GM18520 (cell line): ENCODE data around the gene AP2A2.

Experiments used
- ATAC-seq: cut with Tn5 transposase; IDR thresholded peaks from one replicate; pipeline ENCODE4 v1.9.1; 2021; ENCODE audit not compliant: unreplicated experiment

Gene AP2A2

GRCh38 chr11:924406-925157, 1.1 kb upstream of the AP2A2 start:
- ATAC-seq = no peak

- ATAC-seq = no peak
Measured at GRCh38 chr11:925158-925495, 543 bp upstream of the AP2A2 start.

DNA sequence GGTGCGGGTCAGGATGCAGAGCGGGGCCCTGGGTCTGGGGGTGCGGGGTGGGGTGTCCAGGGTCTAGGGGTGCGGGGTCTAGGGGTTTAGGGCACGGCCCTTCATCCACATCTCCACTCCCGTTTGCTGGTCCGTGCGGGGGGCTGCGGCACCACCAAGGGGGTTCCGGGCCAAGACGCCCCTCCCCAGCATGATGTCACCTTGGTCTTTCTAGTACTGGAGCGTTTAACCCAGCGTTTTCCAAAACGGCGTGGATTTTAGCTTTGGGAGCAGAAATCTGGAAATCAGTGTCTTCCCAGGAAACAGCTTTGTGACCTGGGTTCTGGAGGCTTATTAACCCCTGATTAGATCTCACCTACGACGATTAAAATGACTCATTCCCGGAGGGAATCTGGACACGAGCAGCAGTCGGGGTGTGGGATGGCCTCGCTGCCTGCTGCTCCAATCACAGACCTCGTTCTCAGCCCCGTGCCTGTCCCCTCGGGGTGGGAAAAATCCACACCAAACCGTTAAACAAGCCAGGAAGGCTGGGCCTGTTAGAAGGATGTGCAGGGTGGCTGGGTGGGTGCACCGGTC, 759 bp downstream of the AP2A2 start:
- no peak for ATAC-seq

DNA sequence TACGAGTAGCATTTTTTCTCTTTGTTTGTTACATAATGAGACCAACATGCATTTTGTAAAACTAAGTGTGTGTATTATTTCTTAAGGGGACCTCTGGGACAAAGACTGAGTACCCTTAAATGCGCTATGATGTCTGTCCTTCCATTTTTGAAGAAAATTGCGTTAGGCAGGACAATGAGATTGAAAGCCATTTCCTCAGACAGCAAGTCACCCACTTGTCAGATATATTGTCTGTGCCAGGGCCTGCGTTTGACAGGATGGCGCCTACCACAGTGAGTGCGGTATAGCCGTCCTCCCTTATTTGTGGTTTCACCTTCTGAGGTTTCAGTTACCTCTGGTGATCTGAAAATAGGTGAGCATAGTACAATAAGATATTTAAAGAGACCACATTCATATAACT, 2.2 kb downstream of the AP2A2 start:
- ATAC-seq = no peak

GRCh38 chr11:928786-929185, 3.1 kb downstream of the AP2A2 start:
- ATAC-seq = no peak

DNA sequence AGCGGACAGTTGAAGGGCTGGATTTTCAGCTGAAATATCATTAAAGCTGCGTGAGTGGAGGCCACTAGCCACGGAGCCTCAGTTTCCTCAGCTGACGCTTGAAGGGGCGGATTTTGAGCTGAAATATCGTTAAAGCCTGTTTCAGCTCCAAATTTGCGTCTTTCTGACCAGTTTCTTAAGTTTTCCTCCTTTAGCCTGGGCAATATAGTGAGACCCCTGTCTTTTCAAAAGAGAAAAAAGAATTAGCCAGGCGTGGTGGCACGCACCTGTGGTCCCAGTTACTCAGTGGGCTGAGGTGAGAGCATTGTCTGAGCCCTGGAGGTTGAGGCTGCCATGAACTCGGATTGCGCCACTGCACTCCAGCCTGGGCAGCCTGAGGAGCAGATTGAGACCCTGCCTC, 3.7 kb downstream of the AP2A2 start:
- no peak for ATAC-seq

GRCh38 chr11:931385-931784, 5.7 kb downstream of the AP2A2 start:
- no peak for ATAC-seq

- ATAC-seq = no peak
Measured at GRCh38 chr11:932435-932834, 6.8 kb downstream of the AP2A2 start.

- ATAC-seq = no peak
Measured at GRCh38 chr11:933142-933851, 7.6 kb downstream of the AP2A2 start.

- ATAC-seq = no peak
Measured at GRCh38 chr11:933936-934335, 8.3 kb downstream of the AP2A2 start.

DNA sequence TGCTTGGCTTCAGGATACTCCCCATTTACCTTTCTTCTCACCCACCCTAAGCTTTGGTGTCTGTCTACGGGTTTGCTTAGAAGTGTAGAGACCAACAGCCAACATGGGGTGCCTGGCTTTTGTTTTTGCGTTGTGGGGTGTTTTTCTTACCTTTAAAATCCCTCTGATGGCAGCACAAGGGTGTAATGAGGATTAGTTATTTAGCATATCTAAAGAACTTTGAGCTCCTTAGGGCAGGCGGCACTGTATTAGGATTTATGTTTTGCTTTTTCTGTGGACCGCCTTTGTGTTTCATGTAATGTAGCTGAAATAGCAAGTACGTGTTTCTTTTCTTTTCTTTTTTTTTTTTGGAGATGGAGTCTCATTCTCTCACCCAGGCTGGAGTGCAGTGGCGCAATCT, 8.9 kb downstream of the AP2A2 start:
- ATAC-seq = no peak

DNA sequence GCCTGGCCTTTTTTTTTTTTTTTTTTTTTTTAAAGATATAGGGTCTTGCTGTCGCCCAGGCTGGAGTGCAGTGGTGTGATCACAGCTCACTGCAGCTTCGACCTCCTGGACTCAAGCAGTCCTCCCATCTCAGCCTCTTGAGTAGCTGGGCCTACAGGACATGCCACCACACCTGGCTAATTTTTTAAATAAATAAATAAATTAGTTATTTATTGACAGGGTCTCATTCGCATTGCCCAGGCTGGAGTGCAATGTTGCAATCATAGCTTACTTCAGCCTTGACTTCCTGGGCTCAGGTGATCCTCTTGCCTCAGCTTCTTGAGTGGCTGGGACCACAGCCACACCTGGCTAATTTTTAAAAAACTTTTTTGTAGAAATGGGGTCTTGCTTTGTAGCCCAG, 10.5 kb downstream of the AP2A2 start:
- ATAC-seq = no peak

DNA sequence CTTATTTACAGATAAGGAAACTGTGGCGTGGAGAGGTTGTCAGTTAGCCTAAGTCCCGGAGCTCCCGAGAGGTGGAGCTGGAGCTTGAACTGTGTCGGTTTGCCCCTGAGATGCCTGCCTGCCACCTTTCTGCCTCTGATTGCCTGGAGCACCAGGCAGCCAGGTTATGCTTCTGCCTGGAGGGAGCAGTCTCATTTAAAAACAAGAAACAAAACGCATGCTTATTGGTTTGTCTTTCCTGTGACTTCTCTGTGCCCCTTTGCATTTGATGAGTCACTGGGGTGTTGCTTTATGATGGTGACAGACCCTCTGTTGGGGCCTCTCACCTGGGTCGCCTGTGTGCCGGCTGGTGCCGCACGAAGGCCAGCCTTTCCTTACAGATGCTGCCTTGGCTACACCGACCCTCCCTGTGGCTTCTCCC, 12.2 kb downstream of the AP2A2 start:
- ATAC-seq = no peak

- no peak for ATAC-seq
Measured at GRCh38 chr11:940496-941135, 14.9 kb downstream of the AP2A2 start.

- no peak for ATAC-seq
Measured at GRCh38 chr11:942823-943222, 17.2 kb downstream of the AP2A2 start.

- ATAC-seq = no peak
Measured at GRCh38 chr11:944711-945470, 19.2 kb downstream of the AP2A2 start.

GRCh38 chr11:945986-946385, 20.3 kb downstream of the AP2A2 start:
- ATAC-seq = no peak

DNA sequence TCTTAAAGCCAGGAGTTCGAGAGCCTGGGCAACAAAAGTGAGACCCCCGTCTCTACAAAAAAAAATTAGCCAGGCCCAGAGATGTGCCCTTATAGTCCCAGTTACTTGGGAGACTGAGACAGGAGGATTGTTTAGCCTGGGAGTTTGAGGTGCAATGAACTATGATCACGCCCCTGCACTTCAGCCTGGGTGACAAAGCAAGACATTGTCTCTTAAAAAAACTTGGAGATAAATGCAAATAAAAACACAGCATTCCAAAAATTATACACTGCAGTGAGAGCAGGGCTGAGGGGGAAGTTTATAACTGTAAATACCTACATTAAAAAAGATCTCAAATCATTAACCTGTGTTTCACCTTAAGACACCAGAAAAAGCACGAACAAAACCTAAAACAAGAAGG, 22.1 kb downstream of the AP2A2 start:
- ATAC-seq = no peak

DNA sequence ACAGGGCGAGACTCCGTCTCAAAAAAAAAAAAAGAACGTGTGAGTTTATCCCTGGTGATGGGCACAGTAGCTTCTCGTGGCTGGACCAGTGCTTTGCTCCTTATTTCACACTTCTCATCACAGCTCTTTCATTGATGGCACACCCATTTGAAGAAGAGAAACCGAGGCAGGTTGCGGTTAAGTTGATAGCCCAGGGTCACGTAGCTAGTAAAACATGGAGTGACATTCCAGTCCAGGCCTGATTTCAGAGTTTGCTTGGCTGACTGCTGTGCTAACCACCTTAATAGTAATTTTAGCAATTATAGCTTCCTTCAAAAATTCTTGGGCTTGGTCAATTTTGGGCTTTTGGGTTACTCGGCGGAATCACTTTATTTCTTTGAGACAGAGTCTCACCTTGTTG, 25.8 kb downstream of the AP2A2 start:
- ATAC-seq = no peak

GRCh38 chr11:952406-953385, 27.0 kb downstream of the AP2A2 start:
- no peak for ATAC-seq
